NAMALWA (cell line): ENCODE results near the gene PML.
A peak's percentile ranks its signal among the peaks of the same experiment; 100 is the strongest.

Experiments used
- DNase-seq: peaks from one replicate; pipeline ENCODE4 v3.0.0-alpha.2; 2015; ENCODE audit warnings: low spot score

PML gene

GRCh38 chr15:73994413-73994883, at the start of gene PML:
TSS of gene PML (plus strand) at chr15:73994716. CDS start at chr15:73994813, 97 bp downstream.
- DNase-seq: peak; percentile 98

- no peak for DNase-seq
These were observed 49.4 kb upstream of the PML start for GRCh38 chr15:73945130-73945508.

- no peak for DNase-seq
These were observed 48.3 kb upstream of the PML start for GRCh38 chr15:73946046-73946721.

- no peak for DNase-seq
These were observed 47.6 kb upstream of the PML start for GRCh38 chr15:73946795-73947370.

GRCh38 chr15:73947651-73948050, 46.9 kb upstream of the PML start:
- DNase-seq: no peak

GRCh38 chr15:73948396-73948795, 46.1 kb upstream of the PML start:
- no peak for DNase-seq

- DNase-seq: no peak
These were observed 45.5 kb upstream of the PML start for GRCh38 chr15:73948982-73949381.

- no peak for DNase-seq
These were observed 45.0 kb upstream of the PML start for GRCh38 chr15:73949496-73949895.

GRCh38 chr15:73950479-73950830, 44.1 kb upstream of the PML start:
- no peak for DNase-seq

GRCh38 chr15:73950831-73951561, 43.5 kb upstream of the PML start:
- DNase-seq: peak; percentile 76

- DNase-seq: no peak
These were observed 42.9 kb upstream of the PML start for GRCh38 chr15:73951601-73952000.

- DNase-seq: no peak
These were observed 42.2 kb upstream of the PML start for GRCh38 chr15:73952171-73952912.

- no peak for DNase-seq
These were observed 41.4 kb upstream of the PML start for GRCh38 chr15:73952913-73953750.

- no peak for DNase-seq
These were observed 40.0 kb upstream of the PML start for GRCh38 chr15:73954188-73955145.

GRCh38 chr15:73955326-73955725, 39.2 kb upstream of the PML start:
- DNase-seq: no peak

GRCh38 chr15:73955861-73956742, 38.4 kb upstream of the PML start:
- no peak for DNase-seq

- DNase-seq: no peak
These were observed 37.8 kb upstream of the PML start for GRCh38 chr15:73956743-73957135.

- no peak for DNase-seq
These were observed 37.2 kb upstream of the PML start for GRCh38 chr15:73957276-73957675.

GRCh38 chr15:73957785-73958184, 36.7 kb upstream of the PML start:
- no peak for DNase-seq
